MG63 (cell line): ENCODE measurements around the gene CCT5. TPM values are rescaled to one million over a fixed set of nuclear protein-coding genes. Genes with fewer than 3 reads are reported as not detected.
A peak's percentile ranks its signal among the peaks of the same experiment; 100 is the strongest.
"Not testable (repeated sequence)": the region's sequence is repeated elsewhere in the genome, so short reads cannot be mapped to it uniquely, and the experiment has no call there.

Source experiments
- DNase-seq: peaks from one replicate; pipeline ENCODE4 v3.0.0-alpha.2; 2020
- H3K27me3 ChIP-seq: fragments of 250-450 bp; sonication (Bioruptor Pico); 2 replicates; pipeline ENCODE4 v1.5.1; 2020; ENCODE audit warnings: mild to moderate bottlenecking, moderate library complexity
- H3K36me3 ChIP-seq: fragments of 250-450 bp; sonication (Bioruptor Pico); 2 replicates; pipeline ENCODE4 v1.5.1; 2020; ENCODE audit warnings: mild to moderate bottlenecking, moderate library complexity
- H3K4me3 ChIP-seq: fragments of 250-450 bp; sonication (Bioruptor Pico); 2 replicates; pipeline ENCODE4 v1.5.1; 2020; ENCODE audit warnings: mild to moderate bottlenecking, moderate library complexity
- H3K9me3 ChIP-seq: fragments of 250-450 bp; sonication (Bioruptor Pico); 2 replicates; pipeline ENCODE4 v1.5.1; 2020; ENCODE audit warnings: mild to moderate bottlenecking, moderate library complexity
- total RNA-seq: library from RNA; depleted of rRNA; stranded (reverse); fragments of >200 nt; shearing (Covaris generic); gene quantifications from 2 replicates; pipeline ENCODE4 v1.2.3, GENCODE V29; 2014; ENCODE audit warnings: low replicate concordance; rRNA removed

Gene CCT5
- total RNA-seq, 1 experiment from 2014 or later: 1,634 TPM

- Histone ChIP-seq H3K27me3 (no peaks in the 10 kb centered on the region), H3K36me3 (peaks cover 5% of the 10 kb centered on the region), H3K9me3 (no peaks in the 10 kb centered on the region; the same call in 1 of the 2 replicates), H3K4me3 (no peak overlapping the region)
- no peak for DNase-seq
Observed at GRCh38 chr5:10303699-10304170, 53.7 kb downstream of the CCT5 start.

GRCh38 chr5:10304932-10305331 is 54.9 kb downstream of the CCT5 start:
- H3K27me3 ChIP-seq: no peaks in the 10 kb centered on the region
- H3K4me3 ChIP-seq: no peak overlapping the region
- no peaks in the 10 kb centered on the region; the same call in 1 of the 2 replicates for H3K9me3 ChIP-seq
- peaks cover 3% of the 10 kb centered on the region for H3K36me3 ChIP-seq
- no peak for DNase-seq

- Histone ChIP-seq H3K27me3 (no peaks in the 10 kb centered on the region), H3K9me3 (no peaks in the 10 kb centered on the region; the same call in 1 of the 2 replicates), H3K4me3 (peak overlapping the region; percentile 66), H3K36me3 (no peaks in the 10 kb centered on the region; the same call in 1 of the 2 replicates)
- no peak for DNase-seq
Observed at GRCh38 chr5:10306114-10306513, 56.0 kb downstream of the CCT5 start.

- no peak for DNase-seq
- H3K9me3 ChIP-seq: no peaks in the 10 kb centered on the region; the same call in 1 of the 2 replicates
Observed at GRCh38 chr5:10306806-10307205, 56.7 kb downstream of the CCT5 start.

GRCh38 chr5:10307206-10308148 is 57.4 kb downstream of the CCT5 start, which contains the start of gene CMBL:
Gene CMBL (minus strand): TSS chr5:10307902. CDS start chr5:10290762, 17,140 bp downstream.
- H3K4me3 ChIP-seq: peak within 1 kb of the TSS; percentile 66
- DNase-seq: peak; percentile 84
- no peaks in the 10 kb centered on the region for H3K27me3 ChIP-seq
- H3K9me3 ChIP-seq: no peaks in the 10 kb centered on the region; the same call in 1 of the 2 replicates
- H3K36me3 ChIP-seq: no peaks in the 10 kb centered on the region; the same call in 1 of the 2 replicates

More at GRCh38 chr5:10306806-10307205, 56.7 kb downstream of the CCT5 start:
- no peaks in the 10 kb centered on the region; the same call in 1 of the 2 replicates for H3K36me3 ChIP-seq
- H3K27me3 ChIP-seq: no peaks in the 10 kb centered on the region
- peak overlapping the region; percentile 66 for H3K4me3 ChIP-seq

- Histone ChIP-seq H3K4me3 (no peak overlapping the region), H3K36me3 (no peaks in the 10 kb centered on the region), H3K9me3 (no peaks in the 10 kb centered on the region; the same call in 1 of the 2 replicates), H3K27me3 (no peaks in the 10 kb centered on the region)
- DNase-seq: no peak
Observed at GRCh38 chr5:10308844-10309243, 58.8 kb downstream of the CCT5 start.

GRCh38 chr5:10310066-10310779 is 60.1 kb downstream of the CCT5 start:
- H3K27me3 ChIP-seq: no peaks in the 10 kb centered on the region
- H3K36me3 ChIP-seq: no peaks in the 10 kb centered on the region
- H3K9me3 ChIP-seq: no peaks in the 10 kb centered on the region
- no peak overlapping the region for H3K4me3 ChIP-seq
- peak; percentile 67 for DNase-seq

GRCh38 chr5:10310835-10311570 is 60.9 kb downstream of the CCT5 start:
- H3K9me3 ChIP-seq, H3K27me3 ChIP-seq, H3K4me3 ChIP-seq, H3K36me3 ChIP-seq: not testable (repeated sequence)
- DNase-seq: peak; percentile 30

GRCh38 chr5:10311595-10312425 is 61.7 kb downstream of the CCT5 start:
- DNase-seq: no peak
- Histone ChIP-seq H3K4me3 (no peak overlapping the region), H3K9me3 (no peaks in the 10 kb centered on the region), H3K36me3 (no peaks in the 10 kb centered on the region), H3K27me3 (no peaks in the 10 kb centered on the region)

- H3K36me3 ChIP-seq: no peaks in the 10 kb centered on the region
- H3K27me3 ChIP-seq: no peaks in the 10 kb centered on the region
- no peak overlapping the region for H3K4me3 ChIP-seq
- DNase-seq: no peak
- peaks cover 12% of the 10 kb centered on the region for H3K9me3 ChIP-seq
Observed at GRCh38 chr5:10315201-10315600, 65.1 kb downstream of the CCT5 start.

Other genes starting within 250 kb of the CCT5 start
- gene ATPSCKMT, start 392 bp upstream of the CCT5 start, total RNA-seq: 29.8 and 44.9 TPM in 2 replicates
- gene CMBL, start 57.6 kb downstream of the CCT5 start, total RNA-seq: 23.3 and 29.1 TPM in 2 replicates
- 67.5 and 72.8 TPM in 2 replicates for gene MARCHF6, start 103.4 kb downstream of the CCT5 start, total RNA-seq
- gene ROPN1L, start 191.6 kb downstream of the CCT5 start, total RNA-seq: 3.0 and 5.4 TPM in 2 replicates